ENCODE results near the gene ERN1. TPM values are rescaled to one million over a fixed set of nuclear protein-coding genes. Genes with fewer than 3 reads are reported as not detected.

ERN1 gene
- total and polyA plus RNA-seq, 2 of the 13 experiments (the other 11 are each of a cell fraction or from before 2014, with no cell fraction given) = 6.0 to 12.7 TPM

DNA sequence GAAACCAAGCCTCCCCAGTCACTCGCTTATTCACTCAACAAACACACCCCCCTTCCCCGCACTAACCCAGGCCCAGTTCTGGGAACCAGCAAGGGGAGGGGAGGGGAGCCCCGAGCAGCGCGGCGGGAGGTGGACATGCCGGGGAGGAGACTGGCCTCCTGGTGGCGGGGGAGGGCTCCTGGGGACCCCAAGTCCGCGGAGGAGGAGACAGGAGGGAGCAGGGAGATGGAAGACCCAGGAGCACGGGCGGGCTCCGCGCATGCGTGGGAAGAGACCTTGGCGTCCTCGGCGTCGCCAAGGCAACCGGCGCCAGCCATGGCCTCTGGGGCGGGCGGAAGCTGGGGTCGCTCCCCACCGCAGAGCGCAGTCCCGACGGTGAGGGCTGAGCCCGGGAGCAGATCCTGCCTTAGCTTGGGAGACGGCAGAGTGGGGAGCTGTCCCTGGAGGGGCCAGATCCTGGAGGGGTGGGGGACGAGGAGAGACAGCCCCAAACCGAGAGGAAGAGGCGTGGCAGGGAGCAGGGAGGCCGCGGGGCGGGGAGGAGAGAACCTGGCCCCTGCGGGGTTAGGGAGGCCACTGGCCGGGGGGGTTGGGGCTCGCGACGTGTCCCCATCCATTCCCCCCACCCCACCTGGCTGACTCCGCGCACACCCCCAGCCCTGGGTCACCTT, 131.8 kb downstream of the ERN1 start, which contains the start of gene PRR29 (continued):
- TF ChIP-seq, protein P1, sequence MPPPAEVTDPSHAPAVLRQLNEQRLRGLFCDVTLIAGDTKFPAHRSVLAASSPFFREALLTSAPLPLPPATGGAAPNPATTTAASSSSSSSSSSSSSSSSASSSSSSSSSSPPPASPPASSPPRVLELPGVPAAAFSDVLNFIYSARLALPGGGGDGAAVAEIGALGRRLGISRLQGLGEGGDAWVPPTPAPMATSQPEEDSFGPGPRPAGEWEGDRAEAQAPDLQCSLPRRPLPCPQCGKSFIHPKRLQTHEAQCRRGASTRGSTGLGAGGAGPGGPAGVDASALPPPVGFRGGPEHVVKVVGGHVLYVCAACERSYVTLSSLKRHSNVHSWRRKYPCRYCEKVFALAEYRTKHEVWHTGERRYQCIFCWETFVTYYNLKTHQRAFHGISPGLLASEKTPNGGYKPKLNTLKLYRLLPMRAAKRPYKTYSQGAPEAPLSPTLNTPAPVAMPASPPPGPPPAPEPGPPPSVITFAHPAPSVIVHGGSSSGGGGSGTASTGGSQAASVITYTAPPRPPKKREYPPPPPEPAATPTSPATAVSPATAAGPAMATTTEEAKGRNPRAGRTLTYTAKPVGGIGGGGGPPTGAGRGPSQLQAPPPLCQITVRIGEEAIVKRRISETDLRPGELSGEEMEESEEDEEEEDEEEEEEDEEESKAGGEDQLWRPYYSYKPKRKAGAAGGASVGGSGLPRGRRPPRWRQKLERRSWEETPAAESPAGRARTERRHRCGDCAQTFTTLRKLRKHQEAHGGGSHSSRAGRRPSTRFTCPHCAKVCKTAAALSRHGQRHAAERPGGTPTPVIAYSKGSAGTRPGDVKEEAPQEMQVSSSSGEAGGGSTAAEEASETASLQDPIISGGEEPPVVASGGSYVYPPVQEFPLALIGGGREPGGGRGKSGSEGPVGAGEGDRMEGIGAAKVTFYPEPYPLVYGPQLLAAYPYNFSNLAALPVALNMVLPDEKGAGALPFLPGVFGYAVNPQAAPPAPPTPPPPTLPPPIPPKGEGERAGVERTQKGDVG (CRISPR knock-in tag; IDR thresholded peaks at IDR 0.05; ENCODE audit: borderline replicate concordance) = 0 out of 2 replicates have a peak, but pooled peaks have one; percentile 41
- TF ChIP-seq ATAD3A (CRISPR knock-in tag; IDR thresholded peaks at IDR 0.05) = peak; percentile 19; the same call in 1 of the 2 replicates
- peak; percentile 52 for TF ChIP-seq RBM39 (IDR thresholded peaks at IDR 0.05; ENCODE audit: low read depth, low read length, poor library complexity, severe bottlenecking)
- TF ChIP-seq, protein P2, sequence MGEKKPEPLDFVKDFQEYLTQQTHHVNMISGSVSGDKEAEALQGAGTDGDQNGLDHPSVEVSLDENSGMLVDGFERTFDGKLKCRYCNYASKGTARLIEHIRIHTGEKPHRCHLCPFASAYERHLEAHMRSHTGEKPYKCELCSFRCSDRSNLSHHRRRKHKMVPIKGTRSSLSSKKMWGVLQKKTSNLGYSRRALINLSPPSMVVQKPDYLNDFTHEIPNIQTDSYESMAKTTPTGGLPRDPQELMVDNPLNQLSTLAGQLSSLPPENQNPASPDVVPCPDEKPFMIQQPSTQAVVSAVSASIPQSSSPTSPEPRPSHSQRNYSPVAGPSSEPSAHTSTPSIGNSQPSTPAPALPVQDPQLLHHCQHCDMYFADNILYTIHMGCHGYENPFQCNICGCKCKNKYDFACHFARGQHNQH (CRISPR knock-in tag; IDR thresholded peaks at IDR 0.05) = 0 out of 2 replicates have a peak, but pooled peaks have one; percentile 24
- peak; percentile 58; the same call in 1 of the 2 replicates for TF ChIP-seq MYNN (CRISPR knock-in tag; IDR thresholded peaks at IDR 0.05; ENCODE audit: low read depth)
- TF ChIP-seq FOXA3 (CRISPR knock-in tag; IDR thresholded peaks at IDR 0.05) = 0 out of 2 replicates have a peak, but pooled peaks have one; percentile 7
- no peak for TF ChIP-seq ZNF510 (CRISPR knock-in tag; IDR thresholded peaks at IDR 0.05; ENCODE audit: low read depth)
- TF ChIP-seq ZNF350 (CRISPR knock-in tag; IDR thresholded peaks at IDR 0.05; ENCODE audit: borderline replicate concordance, low read depth) = peak; percentile 41
- TF ChIP-seq, protein P3, sequence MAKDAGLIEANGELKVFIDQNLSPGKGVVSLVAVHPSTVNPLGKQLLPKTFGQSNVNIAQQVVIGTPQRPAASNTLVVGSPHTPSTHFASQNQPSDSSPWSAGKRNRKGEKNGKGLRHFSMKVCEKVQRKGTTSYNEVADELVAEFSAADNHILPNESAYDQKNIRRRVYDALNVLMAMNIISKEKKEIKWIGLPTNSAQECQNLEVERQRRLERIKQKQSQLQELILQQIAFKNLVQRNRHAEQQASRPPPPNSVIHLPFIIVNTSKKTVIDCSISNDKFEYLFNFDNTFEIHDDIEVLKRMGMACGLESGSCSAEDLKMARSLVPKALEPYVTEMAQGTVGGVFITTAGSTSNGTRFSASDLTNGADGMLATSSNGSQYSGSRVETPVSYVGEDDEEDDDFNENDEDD (CRISPR knock-in tag; IDR thresholded peaks at IDR 0.05; ENCODE audit: borderline replicate concordance) = peak; percentile 65
- 0 out of 2 replicates have a peak, but pooled peaks have one; percentile 49 for TF ChIP-seq ZNF563 (CRISPR knock-in tag; IDR thresholded peaks at IDR 0.05)
- TF ChIP-seq ZBTB38 (CRISPR knock-in tag; IDR thresholded peaks at IDR 0.05) = 0 out of 2 replicates have a peak, but pooled peaks have one; percentile 23
- TF ChIP-seq, protein P4, sequence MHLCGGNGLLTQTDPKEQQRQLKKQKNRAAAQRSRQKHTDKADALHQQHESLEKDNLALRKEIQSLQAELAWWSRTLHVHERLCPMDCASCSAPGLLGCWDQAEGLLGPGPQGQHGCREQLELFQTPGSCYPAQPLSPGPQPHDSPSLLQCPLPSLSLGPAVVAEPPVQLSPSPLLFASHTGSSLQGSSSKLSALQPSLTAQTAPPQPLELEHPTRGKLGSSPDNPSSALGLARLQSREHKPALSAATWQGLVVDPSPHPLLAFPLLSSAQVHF (CRISPR knock-in tag; IDR thresholded peaks at IDR 0.05) = 0 out of 2 replicates have a peak, but pooled peaks have one; percentile 70
- peak; percentile 10; the same call in 1 of the 2 replicates for TF ChIP-seq MYC (CRISPR knock-in tag; IDR thresholded peaks at IDR 0.05; ENCODE audit: borderline replicate concordance)
- TF ChIP-seq KDM5B (CRISPR knock-in tag; IDR thresholded peaks at IDR 0.05; ENCODE audit: borderline replicate concordance) = peak; percentile 16; the same call in 1 of the 2 replicates
- TF ChIP-seq, protein P5, sequence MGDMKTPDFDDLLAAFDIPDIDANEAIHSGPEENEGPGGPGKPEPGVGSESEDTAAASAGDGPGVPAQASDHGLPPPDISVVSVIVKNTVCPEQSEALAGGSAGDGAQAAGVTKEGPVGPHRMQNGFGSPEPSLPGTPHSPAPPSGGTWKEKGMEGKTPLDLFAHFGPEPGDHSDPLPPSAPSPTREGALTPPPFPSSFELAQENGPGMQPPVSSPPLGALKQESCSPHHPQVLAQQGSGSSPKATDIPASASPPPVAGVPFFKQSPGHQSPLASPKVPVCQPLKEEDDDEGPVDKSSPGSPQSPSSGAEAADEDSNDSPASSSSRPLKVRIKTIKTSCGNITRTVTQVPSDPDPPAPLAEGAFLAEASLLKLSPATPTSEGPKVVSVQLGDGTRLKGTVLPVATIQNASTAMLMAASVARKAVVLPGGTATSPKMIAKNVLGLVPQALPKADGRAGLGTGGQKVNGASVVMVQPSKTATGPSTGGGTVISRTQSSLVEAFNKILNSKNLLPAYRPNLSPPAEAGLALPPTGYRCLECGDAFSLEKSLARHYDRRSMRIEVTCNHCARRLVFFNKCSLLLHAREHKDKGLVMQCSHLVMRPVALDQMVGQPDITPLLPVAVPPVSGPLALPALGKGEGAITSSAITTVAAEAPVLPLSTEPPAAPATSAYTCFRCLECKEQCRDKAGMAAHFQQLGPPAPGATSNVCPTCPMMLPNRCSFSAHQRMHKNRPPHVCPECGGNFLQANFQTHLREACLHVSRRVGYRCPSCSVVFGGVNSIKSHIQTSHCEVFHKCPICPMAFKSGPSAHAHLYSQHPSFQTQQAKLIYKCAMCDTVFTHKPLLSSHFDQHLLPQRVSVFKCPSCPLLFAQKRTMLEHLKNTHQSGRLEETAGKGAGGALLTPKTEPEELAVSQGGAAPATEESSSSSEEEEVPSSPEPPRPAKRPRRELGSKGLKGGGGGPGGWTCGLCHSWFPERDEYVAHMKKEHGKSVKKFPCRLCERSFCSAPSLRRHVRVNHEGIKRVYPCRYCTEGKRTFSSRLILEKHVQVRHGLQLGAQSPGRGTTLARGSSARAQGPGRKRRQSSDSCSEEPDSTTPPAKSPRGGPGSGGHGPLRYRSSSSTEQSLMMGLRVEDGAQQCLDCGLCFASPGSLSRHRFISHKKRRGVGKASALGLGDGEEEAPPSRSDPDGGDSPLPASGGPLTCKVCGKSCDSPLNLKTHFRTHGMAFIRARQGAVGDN (CRISPR knock-in tag; IDR thresholded peaks at IDR 0.05) = peak; percentile 63
- 0 out of 2 replicates have a peak, but pooled peaks have one; percentile 56 for TF ChIP-seq ZNF546 (CRISPR knock-in tag; conservative IDR thresholded peaks at IDR 0.05)

Data from HepG2 (cell line).